GM12874 (cell line): ENCODE measurements around the gene LCN15.

Source experiments
- TF ChIP-seq, protein P1 (sequence below): IDR thresholded peaks from 2 replicates; pipeline ENCODE4 v1.5.1; 2011; ENCODE audit warnings: low read depth, mild to moderate bottlenecking, control low read depth, low read length, moderate library complexity; ENCODE audit not compliant: insufficient read depth

LCN15 gene

DNA sequence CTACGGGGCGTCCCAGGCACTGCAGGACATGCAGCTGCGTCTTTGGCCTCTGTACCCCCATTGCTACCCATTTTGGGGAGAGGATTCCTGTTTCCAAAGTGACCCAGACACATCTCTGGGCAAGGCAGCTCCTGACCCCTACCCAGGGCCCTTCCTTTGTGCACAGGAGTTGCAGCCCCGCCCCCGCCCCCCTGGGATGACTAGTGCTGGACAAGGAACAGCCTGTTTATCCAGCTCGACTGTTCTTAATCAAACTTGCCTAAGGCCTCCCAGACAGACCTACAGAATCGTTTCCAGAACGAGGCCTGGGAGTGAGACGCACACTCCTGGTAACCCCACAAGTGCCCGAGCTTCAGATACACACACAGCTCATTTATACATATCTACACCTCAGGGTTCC lies 38.7 kb downstream of the LCN15 start:
- TF ChIP-seq, protein P1, sequence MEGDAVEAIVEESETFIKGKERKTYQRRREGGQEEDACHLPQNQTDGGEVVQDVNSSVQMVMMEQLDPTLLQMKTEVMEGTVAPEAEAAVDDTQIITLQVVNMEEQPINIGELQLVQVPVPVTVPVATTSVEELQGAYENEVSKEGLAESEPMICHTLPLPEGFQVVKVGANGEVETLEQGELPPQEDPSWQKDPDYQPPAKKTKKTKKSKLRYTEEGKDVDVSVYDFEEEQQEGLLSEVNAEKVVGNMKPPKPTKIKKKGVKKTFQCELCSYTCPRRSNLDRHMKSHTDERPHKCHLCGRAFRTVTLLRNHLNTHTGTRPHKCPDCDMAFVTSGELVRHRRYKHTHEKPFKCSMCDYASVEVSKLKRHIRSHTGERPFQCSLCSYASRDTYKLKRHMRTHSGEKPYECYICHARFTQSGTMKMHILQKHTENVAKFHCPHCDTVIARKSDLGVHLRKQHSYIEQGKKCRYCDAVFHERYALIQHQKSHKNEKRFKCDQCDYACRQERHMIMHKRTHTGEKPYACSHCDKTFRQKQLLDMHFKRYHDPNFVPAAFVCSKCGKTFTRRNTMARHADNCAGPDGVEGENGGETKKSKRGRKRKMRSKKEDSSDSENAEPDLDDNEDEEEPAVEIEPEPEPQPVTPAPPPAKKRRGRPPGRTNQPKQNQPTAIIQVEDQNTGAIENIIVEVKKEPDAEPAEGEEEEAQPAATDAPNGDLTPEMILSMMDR: no peak

DNA sequence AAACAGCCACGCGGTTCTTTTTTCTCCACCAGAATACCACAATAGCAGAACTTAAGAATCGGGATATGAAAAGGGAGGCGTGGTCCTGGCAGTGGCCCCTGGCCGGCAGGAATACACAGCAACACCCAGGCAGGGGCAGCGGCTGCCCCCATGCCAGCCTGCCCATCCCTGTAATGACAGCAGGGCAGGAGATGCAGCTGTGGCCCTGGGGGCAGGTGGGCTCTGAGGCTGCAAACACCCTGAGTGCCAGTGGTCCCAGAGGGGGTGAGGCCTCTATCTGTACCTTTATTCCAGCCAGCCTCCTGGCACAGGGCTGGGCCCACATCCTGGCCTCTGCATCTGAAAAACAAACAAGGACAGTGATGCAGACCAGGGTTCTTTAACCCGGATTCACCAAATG lies 39.5 kb downstream of the LCN15 start:
- TF ChIP-seq, protein P1: no peak

DNA sequence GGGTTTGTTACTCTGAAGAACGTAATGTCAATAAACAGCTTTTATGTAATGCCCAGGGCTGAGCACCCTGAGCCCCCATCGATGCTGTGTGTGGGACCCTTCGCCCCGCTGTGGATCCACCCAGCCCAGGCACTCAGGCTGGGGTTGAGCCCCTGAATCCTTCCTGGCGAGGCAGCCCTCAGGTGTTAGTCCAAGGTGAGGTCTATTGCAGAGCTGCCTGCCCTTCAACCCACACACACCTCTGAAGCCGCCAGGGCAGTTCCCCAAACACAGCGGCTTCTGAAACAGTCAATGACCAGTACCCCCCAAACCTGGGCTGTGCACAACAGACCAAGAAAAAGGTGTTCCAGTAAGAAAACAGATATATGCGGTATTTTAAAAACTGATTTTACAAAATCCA lies 40.3 kb downstream of the LCN15 start:
- TF ChIP-seq, protein P1: no peak

DNA sequence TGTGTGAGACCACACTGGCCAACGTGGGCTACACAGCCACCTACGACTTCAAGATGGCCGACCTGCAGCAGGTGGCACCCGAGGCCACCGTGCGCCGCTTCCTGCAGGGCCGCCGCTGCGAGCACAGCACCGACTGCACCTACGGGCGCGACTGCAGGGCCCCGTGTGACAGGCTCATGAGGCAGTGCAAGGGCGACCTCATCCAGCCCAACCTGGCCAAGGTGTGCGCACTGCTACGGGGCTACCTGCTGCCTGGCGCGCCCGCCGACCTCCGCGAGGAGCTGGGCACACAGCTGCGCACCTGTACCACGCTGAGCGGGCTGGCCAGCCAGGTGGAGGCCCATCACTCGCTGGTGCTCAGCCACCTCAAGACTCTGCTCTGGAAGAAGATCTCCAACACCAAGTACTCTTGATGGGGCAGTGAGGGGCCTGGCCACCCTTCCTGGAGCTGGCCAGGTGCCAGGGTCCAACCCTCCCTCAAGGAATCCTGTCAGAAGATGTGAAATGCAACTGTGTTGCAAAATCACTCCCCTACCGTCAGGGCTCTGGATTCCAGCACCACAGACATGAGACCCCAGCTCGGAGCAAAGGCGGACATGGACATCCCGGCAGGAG lies 40.8 kb downstream of the LCN15 start:
- TF ChIP-seq, protein P1: no peak

DNA sequence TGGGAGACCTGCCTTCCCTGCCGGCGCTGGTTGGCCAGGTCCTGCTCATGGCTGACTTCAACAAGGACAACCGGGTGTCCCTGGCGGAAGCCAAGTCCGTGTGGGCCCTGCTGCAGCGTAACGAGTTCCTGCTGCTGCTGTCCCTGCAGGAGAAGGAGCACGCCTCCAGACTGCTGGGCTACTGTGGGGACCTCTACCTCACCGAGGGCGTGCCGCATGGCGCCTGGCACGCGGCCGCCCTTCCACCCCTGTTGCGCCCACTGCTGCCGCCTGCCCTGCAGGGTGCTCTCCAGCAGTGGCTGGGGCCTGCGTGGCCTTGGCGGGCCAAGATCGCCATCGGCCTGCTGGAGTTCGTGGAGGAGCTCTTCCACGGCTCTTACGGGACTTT lies 41.4 kb downstream of the LCN15 start:
- TF ChIP-seq, protein P1: no peak

DNA sequence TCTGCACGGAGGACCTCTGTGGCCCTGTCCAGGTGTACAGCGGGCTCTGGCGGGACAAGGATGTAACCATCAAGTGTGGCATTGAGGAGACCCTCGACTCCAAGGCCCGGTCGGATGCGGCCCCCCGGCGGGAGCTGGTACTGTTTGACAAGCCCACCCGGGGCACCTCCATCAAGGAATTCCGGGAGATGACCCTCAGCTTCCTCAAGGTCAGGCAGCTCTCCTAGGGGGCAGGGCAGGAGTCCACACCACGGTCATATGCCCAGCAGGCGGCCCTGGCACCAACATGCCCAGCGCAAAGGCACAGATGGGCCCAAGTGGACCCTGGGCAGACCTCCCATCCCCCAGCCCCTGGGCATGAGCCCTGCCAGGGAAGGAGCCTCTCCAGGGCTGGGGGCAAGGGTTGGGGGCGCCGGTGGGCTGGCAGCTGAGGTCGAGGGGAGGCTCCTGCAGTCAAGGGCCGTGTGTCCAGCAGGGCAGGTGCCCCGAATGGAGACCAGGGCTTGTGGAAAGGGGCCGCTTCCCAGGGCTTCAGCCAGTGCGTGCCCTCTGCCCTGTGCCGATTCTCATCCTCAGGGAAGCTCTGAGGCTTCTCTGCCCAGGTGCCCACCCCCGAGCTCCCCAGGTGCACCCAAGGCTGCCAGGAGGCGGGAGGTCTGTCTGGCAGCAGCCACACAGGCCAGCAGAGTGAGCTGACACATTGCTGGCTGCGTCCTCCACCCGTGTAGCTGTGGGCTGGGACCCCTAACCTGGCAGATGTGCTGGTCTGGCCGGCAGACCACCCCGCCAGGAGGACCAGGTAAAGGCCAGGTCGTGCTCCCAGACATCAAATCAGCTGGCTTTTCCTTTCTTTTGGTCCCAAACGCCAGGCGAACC lies 42.0 kb downstream of the LCN15 start:
- TF ChIP-seq, protein P1: no peak

DNA sequence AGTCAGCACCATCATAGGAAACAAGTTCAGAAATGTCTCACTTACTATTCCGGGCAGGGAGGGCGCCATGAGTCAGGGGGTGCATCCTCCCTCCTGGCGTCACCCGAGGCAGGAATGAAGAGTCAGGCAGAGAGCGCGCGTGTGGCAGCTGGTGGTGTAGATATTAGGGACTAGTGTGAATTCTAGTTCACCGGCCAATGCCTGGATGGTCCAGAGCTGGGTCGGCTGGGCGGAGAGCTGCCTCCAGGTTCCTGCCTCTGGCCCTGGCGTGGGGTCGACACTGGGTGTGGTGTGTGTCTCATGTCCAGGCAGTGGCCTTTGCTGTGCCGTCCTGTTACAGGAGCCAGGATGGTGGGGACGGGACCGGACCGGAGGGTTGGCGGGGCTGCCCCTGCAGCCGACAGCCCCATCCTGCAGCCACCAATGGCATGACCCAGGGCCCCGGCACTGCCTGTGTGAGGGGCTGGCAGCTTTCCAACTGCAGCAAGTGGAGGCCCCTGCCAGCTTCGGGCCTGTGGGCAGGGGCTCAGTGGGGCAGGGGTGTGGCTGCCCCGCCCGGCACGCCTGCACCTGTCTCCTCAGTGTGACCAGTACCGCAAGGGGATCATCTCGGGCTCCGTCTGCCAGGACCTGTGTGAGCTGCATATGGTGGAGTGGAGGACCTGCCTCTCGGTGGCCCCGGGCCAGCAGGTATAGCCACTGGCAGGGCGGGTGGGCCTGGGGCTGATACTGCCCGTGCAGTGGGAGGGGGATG lies 42.8 kb downstream of the LCN15 start:
- TF ChIP-seq, protein P1: no peak
